Measurements from ENCODE around the gene SDE2.
"Not testable (repeated sequence)": the region's sequence is repeated elsewhere in the genome, so short reads cannot be mapped to it uniquely, and the experiment has no call there.

SDE2 gene

DNA sequence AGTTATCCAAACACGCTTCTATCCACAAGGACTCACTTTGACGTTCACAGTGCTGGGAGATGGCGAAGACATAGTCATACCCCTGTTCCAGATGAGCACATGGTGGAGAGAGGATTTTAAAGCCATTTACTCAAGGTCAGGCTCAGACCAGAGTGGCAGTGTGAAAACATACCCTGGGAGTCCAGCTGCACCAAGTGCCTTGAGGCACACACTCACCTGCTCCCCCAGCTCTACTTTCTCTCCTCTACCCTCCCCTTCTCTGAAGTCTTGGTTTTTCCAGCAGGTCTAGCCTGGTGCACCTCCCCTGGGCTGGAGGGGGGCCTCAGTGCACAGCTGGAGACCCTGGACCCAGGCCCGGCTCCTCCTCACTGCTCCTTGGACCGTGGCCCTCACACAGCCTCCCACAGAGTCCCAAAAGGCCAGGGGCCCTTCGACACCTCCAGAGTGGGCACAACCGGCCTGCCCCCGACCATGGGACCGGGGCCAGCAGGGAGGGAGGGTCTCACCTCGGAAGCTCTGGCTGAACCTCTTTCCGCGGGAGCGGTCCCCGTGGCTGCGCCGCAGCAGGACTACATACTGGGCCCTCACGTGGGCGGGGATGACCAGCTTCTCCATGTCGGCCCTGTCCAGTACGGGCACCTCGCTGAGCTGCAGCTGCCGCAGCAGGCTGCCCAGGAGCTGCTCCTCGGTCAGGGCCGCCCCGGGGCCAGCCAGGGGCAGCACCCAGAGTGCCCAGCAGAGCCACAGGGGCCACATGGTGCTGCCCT is 58.6 kb downstream of the SDE2 start:
- TF ChIP-seq, protein P1, sequence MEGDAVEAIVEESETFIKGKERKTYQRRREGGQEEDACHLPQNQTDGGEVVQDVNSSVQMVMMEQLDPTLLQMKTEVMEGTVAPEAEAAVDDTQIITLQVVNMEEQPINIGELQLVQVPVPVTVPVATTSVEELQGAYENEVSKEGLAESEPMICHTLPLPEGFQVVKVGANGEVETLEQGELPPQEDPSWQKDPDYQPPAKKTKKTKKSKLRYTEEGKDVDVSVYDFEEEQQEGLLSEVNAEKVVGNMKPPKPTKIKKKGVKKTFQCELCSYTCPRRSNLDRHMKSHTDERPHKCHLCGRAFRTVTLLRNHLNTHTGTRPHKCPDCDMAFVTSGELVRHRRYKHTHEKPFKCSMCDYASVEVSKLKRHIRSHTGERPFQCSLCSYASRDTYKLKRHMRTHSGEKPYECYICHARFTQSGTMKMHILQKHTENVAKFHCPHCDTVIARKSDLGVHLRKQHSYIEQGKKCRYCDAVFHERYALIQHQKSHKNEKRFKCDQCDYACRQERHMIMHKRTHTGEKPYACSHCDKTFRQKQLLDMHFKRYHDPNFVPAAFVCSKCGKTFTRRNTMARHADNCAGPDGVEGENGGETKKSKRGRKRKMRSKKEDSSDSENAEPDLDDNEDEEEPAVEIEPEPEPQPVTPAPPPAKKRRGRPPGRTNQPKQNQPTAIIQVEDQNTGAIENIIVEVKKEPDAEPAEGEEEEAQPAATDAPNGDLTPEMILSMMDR (IDR thresholded peaks at IDR 0.05; ENCODE audit: extremely low read depth, missing control alignments) = no peak
- no peak for DNase-seq (ENCODE audit: low spot score)

DNA sequence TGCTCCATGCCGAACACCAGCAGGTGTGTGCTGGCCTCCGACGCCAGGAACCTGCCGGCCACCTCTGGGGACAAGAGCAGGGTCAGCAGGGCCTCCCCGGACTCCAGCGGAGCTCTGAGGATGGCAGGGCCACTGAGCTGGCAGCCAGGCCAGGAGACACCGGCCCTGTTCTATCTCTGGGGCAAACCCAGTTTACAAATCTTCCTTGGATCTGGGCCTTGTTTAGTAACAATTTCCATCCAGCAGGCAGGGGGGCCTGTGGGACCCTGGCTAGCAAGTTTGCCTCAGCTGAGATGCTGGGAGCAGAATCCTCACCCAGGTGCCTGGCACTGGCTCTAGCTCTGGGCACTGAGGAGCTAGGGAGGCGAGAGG is 59.2 kb downstream of the SDE2 start:
- DNase-seq (ENCODE audit: low spot score) = not testable (repeated sequence)

DNA sequence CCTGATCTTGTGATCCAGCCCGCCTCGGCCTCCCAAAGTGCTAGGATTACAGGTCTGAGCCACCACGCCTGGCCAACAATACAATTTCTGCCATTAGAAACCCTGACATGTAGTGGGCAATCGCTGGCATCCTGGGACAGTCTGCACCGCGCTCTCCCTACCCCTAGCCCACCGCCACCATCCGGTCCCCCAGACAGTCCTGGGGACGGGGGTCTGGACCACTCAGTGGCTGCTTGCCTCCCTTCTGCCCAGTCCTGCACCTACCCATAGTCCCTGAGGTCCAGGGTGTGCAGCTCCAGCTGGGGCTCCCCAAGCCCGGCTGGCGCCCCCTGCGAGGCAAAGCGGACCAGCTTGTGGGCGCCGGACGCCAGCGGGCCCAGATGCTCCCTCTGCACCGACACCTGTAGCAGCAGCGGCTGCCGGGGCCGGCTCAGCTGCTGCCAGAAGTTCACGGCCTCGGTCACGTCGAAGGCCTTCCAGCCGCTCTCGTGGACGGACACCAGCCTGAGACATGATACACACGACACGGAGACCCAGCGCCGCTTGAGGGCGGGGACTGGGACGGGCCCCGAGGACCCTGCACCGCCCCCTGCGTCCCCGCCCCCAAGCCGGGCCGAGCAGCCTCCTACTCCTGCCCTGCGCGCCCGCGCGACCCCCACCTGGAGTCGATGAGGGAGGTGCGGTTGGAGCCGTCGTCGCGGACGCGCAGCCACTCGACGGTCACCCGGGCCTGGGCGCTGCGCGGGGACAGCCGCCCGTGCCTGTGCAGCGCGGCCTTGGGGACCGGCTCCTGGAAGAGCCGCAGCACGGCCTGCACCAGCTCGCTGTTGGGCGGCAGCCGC is 59.8 kb downstream of the SDE2 start:
- not testable (repeated sequence) for DNase-seq (ENCODE audit: low spot score)

DNA sequence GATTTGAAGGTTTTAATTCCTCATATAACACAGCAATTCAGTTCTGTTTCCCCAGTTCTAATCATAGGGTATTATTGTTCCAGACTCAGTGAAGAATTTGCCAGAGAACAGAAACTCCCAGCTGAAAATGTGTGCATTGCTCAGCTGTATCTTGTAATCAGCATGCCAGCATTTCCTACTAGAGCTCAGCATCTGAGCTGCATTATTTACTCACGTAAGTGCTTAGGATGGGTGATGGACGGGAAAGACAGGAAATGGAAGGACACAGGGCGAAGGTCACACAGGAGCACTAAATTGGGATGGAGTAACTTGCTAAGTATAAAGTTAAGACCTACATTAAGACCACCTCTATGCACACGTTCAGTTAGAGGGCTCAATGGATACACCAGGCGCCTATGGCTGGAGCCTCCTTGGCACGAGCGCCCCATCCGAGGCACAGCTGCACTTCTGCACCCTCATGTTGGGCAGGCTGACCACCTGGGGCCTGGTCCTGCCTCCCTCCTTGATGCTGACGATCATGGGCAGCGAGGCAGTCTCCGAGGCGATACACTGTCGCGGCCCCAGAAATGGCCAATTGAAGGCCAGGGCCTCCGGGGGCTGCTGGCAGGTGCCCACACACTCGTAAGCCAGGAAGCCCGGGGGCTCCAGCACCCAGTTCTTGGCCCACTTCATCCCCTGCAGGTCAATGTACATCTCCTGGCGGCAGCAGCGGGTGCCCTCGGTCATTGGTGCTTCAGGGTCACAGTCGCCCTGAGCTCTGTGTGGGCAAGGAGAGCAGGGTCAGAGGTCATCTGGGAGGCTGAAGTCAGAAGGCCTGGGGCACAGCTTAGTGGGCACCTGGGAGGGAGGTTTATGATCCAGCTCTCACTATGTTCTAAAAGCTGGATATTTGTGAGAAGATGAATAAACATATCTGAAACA is 61.8 kb downstream of the SDE2 start:
- no peak for DNase-seq (ENCODE audit: low spot score)
- TF ChIP-seq, protein P1 (IDR thresholded peaks at IDR 0.05; ENCODE audit: extremely low read depth, missing control alignments) = no peak

DNA sequence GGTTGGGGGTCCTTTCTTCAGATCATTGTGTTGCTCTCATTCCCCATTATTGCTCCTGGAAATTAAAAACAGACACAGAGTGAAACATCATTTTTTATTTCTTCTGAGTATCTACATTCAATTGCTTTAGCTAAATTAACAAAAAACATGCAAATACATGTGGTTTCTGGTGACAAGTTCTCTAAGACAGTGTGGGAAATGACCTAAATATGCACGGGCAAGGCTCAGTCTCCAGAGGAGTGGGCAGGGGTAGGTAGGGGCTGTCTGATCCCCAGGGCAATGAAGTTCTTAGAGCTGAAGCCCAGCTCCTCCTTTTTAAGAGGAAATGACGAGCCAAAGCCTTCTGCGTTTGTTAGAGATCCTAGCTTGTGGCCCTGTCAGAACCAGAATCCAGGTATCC is 62.6 kb downstream of the SDE2 start:
- no peak for DNase-seq (ENCODE audit: low spot score)
- TF ChIP-seq, protein P1 (IDR thresholded peaks at IDR 0.05; ENCODE audit: extremely low read depth, missing control alignments) = no peak

DNA sequence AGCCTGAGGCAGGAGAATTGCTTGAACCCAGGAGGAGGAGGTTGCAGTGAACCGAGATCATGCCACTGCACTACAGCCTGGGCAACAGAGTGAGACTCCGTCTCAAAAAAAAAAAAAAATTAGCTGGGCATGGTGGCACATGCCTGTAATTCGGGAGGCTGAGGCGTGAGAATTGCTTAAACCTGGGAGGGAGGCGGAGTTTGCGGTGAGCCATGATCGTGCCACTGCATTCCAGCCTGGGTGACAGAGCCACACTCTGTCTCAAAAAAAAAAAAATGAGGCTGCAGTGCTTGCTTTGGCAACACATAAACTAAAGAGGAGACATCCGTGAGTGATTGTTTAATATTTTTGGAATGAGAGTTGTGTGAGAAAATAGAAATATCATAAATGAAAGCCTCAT is 63.1 kb downstream of the SDE2 start:
- not testable (repeated sequence) for DNase-seq (ENCODE audit: low spot score)

DNA sequence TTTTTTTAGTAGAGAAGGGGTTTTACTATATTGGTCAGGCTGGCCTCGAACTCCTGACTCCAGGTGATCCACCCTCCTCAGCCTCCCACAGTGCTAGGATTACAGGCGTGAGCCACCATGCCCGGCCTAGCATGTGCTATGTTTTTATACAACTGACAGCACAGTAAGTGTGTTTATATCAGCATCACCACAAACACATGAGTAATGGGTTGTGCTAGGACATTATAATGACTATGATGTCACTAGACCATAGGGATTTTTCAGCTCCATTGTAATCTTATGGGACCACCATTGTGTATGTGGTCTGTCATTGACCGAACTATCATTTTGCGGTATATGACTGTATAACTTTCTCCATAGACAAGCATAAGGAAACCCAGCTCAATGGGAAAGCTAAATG is 64.4 kb downstream of the SDE2 start:
- TF ChIP-seq, protein P1 (IDR thresholded peaks at IDR 0.05; ENCODE audit: extremely low read depth, missing control alignments) = no peak
- DNase-seq (ENCODE audit: low spot score) = no peak

DNA sequence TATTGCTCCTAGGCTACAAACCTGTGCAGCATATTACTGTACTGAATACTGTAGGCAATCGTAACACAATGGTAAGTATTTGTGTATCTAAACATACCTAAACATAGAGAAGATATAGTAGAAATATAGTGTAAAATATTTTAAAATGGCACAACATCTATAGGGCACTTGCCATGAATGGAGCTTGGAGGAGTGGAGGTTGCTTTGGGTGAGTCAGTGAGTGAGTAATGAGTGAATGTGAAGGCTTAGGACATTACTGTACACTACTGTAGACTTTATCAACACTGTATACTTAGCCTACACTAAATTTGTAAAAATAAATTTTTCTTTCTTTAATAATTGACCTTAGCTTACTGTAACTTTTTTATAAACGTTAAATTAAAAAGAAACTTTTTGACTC is 66.1 kb downstream of the SDE2 start:
- TF ChIP-seq, protein P1 (IDR thresholded peaks at IDR 0.05; ENCODE audit: extremely low read depth, missing control alignments) = no peak
- no peak for DNase-seq (ENCODE audit: low spot score)
